SK-N-SH treated with all-trans-retinoic acid at 6 μM for 48 hours (cell line): ENCODE measurements around the gene GOSR2.

Source experiments
- ATAC-seq: fragments of 200-7000 bp; cut with Tn5 transposase; 3 replicates; pipeline ENCODE4 v1.9.1; 2020; ENCODE audit warnings: mild to moderate bottlenecking, moderate library complexity
- ARNTL ChIP-seq: fragments of 450-650 bp; formaldehyde crosslinking; IDR thresholded peaks from 2 replicates; pipeline ENCODE4 v1.5.0; 2020; ENCODE audit warnings: low read depth, mild to moderate bottlenecking, moderate library complexity, borderline replicate concordance
- BACH2 ChIP-seq: fragments of 250-450 bp; sonication (Bioruptor Pico); IDR thresholded peaks from 2 replicates; pipeline ENCODE4 v1.9.0; 2021; ENCODE audit warnings: mild to moderate bottlenecking, borderline replicate concordance
- CSDC2 ChIP-seq: fragments of 250-450 bp; sonication (Bioruptor Pico); IDR thresholded peaks from 2 replicates; pipeline ENCODE4 v1.5.0; 2020; ENCODE audit warnings: mild to moderate bottlenecking, moderate library complexity
- ESRRG ChIP-seq: fragments of 250-450 bp; sonication (Bioruptor Pico); IDR thresholded peaks from 2 replicates; pipeline ENCODE4 v1.6.1; 2021; ENCODE audit warnings: mild to moderate bottlenecking
- GLIS3 ChIP-seq: fragments of 250-450 bp; sonication (Bioruptor Pico); IDR thresholded peaks from 2 replicates; pipeline ENCODE4 v1.5.0; 2020; ENCODE audit warnings: mild to moderate bottlenecking, moderate library complexity
- POU6F1 ChIP-seq: fragments of 250-450 bp; sonication (Bioruptor Pico); IDR thresholded peaks from 2 replicates; pipeline ENCODE4 v1.8.0; 2021; ENCODE audit warnings: low read depth, mild to moderate bottlenecking, moderate library complexity, borderline replicate concordance
- PPARA ChIP-seq: fragments of 250-450 bp; sonication (Bioruptor Pico); IDR thresholded peaks from 2 replicates; pipeline ENCODE4 v1.5.0; 2020; ENCODE audit warnings: mild to moderate bottlenecking, borderline replicate concordance
- RARB ChIP-seq: fragments of 250-450 bp; sonication (Bioruptor Pico); IDR thresholded peaks from 2 replicates; pipeline ENCODE4 v1.8.0; 2021; ENCODE audit warnings: mild to moderate bottlenecking, moderate library complexity
- SNAI2 ChIP-seq: fragments of 250-450 bp; sonication (Bioruptor Pico); IDR thresholded peaks from 2 replicates; pipeline ENCODE4 v1.5.0; 2020; ENCODE audit warnings: mild to moderate bottlenecking, moderate library complexity
- TCF4 ChIP-seq: fragments of 250-450 bp; sonication (Bioruptor Pico); IDR thresholded peaks from 2 replicates; pipeline ENCODE4 v1.8.0; 2021; ENCODE audit warnings: mild to moderate bottlenecking, moderate library complexity, borderline replicate concordance
- TOX ChIP-seq: fragments of 250-450 bp; sonication (Bioruptor Pico); IDR thresholded peaks from 2 replicates; pipeline ENCODE4 v1.8.0; 2021; ENCODE audit warnings: mild to moderate bottlenecking, moderate library complexity, borderline replicate concordance
- ZC3H10 ChIP-seq: fragments of 250-450 bp; sonication (Bioruptor Pico); IDR thresholded peaks from 2 replicates; pipeline ENCODE4 v1.5.1; 2021; ENCODE audit warnings: mild to moderate bottlenecking, moderate library complexity
- ZFP3 ChIP-seq: fragments of 250-450 bp; sonication (Bioruptor Pico); IDR thresholded peaks from 2 replicates; pipeline ENCODE4 v1.5.0; 2020; ENCODE audit warnings: mild to moderate bottlenecking, moderate library complexity
- ZFP30 ChIP-seq: fragments of 450-650 bp; formaldehyde crosslinking; IDR thresholded peaks from 2 replicates; pipeline ENCODE4 v1.5.0; 2022; ENCODE audit warnings: mild to moderate bottlenecking, moderate library complexity
- ZNF565 ChIP-seq: fragments of 450-650 bp; formaldehyde crosslinking; conservative IDR thresholded peaks from 2 replicates; pipeline ENCODE4 v1.5.0; 2020; ENCODE audit warnings: low read depth, mild to moderate bottlenecking, moderate library complexity
- ZNF70 ChIP-seq: fragments of 450-650 bp; formaldehyde crosslinking; IDR thresholded peaks from 2 replicates; pipeline ENCODE4 v1.5.0; 2020; ENCODE audit warnings: mild to moderate bottlenecking, moderate library complexity
- ZNF8 ChIP-seq: fragments of 450-650 bp; formaldehyde crosslinking; IDR thresholded peaks from 2 replicates; pipeline ENCODE4 v1.5.0; 2020; ENCODE audit warnings: mild to moderate bottlenecking, moderate library complexity
- TF ChIP-seq, protein P1 (sequence below): fragments of 250-450 bp; sonication (Bioruptor Pico); IDR thresholded peaks from 2 replicates; pipeline ENCODE4 v1.5.1; 2021; ENCODE audit warnings: mild to moderate bottlenecking, moderate library complexity
- TF ChIP-seq, protein P2 (sequence below): fragments of 250-450 bp; sonication (Bioruptor Pico); IDR thresholded peaks from 2 replicates; pipeline ENCODE4 v1.5.0; 2020; ENCODE audit warnings: mild to moderate bottlenecking, moderate library complexity
- TF ChIP-seq, protein P3 (sequence below): fragments of 250-450 bp; sonication (Bioruptor Pico); IDR thresholded peaks from 2 replicates; pipeline ENCODE4 v1.8.0; 2020; ENCODE audit warnings: mild to moderate bottlenecking, moderate library complexity, borderline replicate concordance
- TF ChIP-seq, protein P4 (sequence below): fragments of 250-450 bp; sonication (Bioruptor Pico); IDR thresholded peaks from 2 replicates; pipeline ENCODE4 v1.5.1; 2020; ENCODE audit warnings: low read depth, mild to moderate bottlenecking, moderate library complexity

The GOSR2 gene

DNA sequence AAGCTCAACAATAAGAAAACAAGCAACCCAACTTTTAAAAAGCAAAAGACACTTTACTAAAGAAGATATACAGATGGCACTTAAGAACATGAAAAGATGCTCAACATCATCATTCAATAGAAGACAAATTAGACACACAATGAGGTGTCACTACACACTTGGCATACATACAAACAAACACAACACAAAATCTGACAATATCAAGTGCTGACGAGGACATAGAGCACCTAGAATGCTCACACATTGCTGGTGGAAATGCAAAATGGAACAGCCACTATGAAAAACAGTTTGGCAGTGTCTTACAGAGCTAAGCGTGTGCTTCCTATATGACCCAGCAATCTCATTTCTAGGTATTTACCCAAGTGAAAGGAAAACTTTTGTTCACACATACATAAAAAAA lies 37.2 kb downstream of the GOSR2 start:
- TF ChIP-seq, protein P1, sequence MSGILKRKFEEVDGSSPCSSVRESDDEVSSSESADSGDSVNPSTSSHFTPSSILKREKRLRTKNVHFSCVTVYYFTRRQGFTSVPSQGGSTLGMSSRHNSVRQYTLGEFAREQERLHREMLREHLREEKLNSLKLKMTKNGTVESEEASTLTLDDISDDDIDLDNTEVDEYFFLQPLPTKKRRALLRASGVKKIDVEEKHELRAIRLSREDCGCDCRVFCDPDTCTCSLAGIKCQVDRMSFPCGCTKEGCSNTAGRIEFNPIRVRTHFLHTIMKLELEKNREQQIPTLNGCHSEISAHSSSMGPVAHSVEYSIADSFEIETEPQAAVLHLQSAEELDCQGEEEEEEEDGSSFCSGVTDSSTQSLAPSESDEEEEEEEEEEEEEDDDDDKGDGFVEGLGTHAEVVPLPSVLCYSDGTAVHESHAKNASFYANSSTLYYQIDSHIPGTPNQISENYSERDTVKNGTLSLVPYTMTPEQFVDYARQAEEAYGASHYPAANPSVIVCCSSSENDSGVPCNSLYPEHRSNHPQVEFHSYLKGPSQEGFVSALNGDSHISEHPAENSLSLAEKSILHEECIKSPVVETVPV, result no peak
- TF ChIP-seq PPARA (no peak), GLIS3 (CRISPR knock-in tag) (no peak), ZNF8 (CRISPR knock-in tag) (no peak), ZNF565 (CRISPR knock-in tag) (no peak), CSDC2 (CRISPR knock-in tag) (no peak), ARNTL (CRISPR knock-in tag) (no peak), ZC3H10 (no peak), ESRRG (CRISPR knock-in tag) (no peak), ZFP30 (CRISPR knock-in tag) (no peak), POU6F1 (CRISPR knock-in tag) (no peak), ZNF70 (CRISPR knock-in tag) (no peak), TCF4 (CRISPR knock-in tag) (no peak), TOX (no peak), RARB (no peak)
- TF ChIP-seq, protein P2, sequence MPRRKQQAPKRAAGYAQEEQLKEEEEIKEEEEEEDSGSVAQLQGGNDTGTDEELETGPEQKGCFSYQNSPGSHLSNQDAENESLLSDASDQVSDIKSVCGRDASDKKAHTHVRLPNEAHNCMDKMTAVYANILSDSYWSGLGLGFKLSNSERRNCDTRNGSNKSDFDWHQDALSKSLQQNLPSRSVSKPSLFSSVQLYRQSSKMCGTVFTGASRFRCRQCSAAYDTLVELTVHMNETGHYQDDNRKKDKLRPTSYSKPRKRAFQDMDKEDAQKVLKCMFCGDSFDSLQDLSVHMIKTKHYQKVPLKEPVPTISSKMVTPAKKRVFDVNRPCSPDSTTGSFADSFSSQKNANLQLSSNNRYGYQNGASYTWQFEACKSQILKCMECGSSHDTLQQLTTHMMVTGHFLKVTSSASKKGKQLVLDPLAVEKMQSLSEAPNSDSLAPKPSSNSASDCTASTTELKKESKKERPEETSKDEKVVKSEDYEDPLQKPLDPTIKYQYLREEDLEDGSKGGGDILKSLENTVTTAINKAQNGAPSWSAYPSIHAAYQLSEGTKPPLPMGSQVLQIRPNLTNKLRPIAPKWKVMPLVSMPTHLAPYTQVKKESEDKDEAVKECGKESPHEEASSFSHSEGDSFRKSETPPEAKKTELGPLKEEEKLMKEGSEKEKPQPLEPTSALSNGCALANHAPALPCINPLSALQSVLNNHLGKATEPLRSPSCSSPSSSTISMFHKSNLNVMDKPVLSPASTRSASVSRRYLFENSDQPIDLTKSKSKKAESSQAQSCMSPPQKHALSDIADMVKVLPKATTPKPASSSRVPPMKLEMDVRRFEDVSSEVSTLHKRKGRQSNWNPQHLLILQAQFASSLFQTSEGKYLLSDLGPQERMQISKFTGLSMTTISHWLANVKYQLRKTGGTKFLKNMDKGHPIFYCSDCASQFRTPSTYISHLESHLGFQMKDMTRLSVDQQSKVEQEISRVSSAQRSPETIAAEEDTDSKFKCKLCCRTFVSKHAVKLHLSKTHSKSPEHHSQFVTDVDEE, result no peak
- TF ChIP-seq, protein P3, sequence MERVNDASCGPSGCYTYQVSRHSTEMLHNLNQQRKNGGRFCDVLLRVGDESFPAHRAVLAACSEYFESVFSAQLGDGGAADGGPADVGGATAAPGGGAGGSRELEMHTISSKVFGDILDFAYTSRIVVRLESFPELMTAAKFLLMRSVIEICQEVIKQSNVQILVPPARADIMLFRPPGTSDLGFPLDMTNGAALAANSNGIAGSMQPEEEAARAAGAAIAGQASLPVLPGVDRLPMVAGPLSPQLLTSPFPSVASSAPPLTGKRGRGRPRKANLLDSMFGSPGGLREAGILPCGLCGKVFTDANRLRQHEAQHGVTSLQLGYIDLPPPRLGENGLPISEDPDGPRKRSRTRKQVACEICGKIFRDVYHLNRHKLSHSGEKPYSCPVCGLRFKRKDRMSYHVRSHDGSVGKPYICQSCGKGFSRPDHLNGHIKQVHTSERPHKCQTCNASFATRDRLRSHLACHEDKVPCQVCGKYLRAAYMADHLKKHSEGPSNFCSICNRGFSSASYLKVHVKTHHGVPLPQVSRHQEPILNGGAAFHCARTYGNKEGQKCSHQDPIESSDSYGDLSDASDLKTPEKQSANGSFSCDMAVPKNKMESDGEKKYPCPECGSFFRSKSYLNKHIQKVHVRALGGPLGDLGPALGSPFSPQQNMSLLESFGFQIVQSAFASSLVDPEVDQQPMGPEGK, result no peak
- ATAC-seq, result no peak

- TF ChIP-seq ARNTL (CRISPR knock-in tag), result no peak
- TF ChIP-seq TOX, result no peak
- TF ChIP-seq BACH2, result no peak
- TF ChIP-seq, protein P3, result no peak
- TF ChIP-seq SNAI2 (CRISPR knock-in tag), result no peak
- TF ChIP-seq, protein P4, sequence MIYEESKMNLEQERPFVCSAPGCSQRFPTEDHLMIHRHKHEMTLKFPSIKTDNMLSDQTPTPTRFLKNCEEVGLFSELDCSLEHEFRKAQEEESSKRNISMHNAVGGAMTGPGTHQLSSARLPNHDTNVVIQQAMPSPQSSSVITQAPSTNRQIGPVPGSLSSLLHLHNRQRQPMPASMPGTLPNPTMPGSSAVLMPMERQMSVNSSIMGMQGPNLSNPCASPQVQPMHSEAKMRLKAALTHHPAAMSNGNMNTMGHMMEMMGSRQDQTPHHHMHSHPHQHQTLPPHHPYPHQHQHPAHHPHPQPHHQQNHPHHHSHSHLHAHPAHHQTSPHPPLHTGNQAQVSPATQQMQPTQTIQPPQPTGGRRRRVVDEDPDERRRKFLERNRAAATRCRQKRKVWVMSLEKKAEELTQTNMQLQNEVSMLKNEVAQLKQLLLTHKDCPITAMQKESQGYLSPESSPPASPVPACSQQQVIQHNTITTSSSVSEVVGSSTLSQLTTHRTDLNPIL (CRISPR knock-in tag), result no peak
- no peak for TF ChIP-seq ZNF70 (CRISPR knock-in tag)
- TF ChIP-seq CSDC2 (CRISPR knock-in tag), result no peak
- TF ChIP-seq ZFP3, result no peak
- TF ChIP-seq RARB, result no peak
- TF ChIP-seq POU6F1 (CRISPR knock-in tag), result no peak
- no peak for TF ChIP-seq ESRRG (CRISPR knock-in tag)
- no peak for TF ChIP-seq ZFP30 (CRISPR knock-in tag)
- no peak for TF ChIP-seq TCF4 (CRISPR knock-in tag)
- TF ChIP-seq ZNF565 (CRISPR knock-in tag), result no peak
- TF ChIP-seq, protein P2, result no peak
- TF ChIP-seq ZC3H10, result no peak
- TF ChIP-seq PPARA, result no peak
Observed at GRCh38 chr17:46962374-46962790, 39.4 kb downstream of the GOSR2 start.

More at GRCh38 chr17:46962374-46962790, 39.4 kb downstream of the GOSR2 start:
- ATAC-seq, result peak; percentile 77
